Right ventricle myocardium inferior (tissue), 1 donor: ENCODE measurements around the gene TIAL1. TPM values are rescaled to one million over a fixed set of nuclear protein-coding genes. Genes with fewer than 3 reads are reported as not detected.
"Not testable (repeated sequence)": the region's sequence is repeated elsewhere in the genome, so short reads cannot be mapped to it uniquely, and the experiment has no call there.

Source experiments
- ATAC-seq: fragments of 200-7000 bp; cut with Tn5 transposase; one replicate; pipeline ENCODE4 v1.9.1; 2020; ENCODE audit warnings: mild to moderate bottlenecking, moderate library complexity
- DNase-seq: peaks from one replicate; pipeline ENCODE4 v3.0.0; 2021; ENCODE audit errors: missing footprints
- intact Hi-C: fragments of 100-400 bp; cut with DNase I; formaldehyde crosslinking; loops from one replicate; pipeline ENCODE4 v1.11.0; 2022
- total RNA-seq: library from RNA; stranded (reverse); fragmentation: NEBNext Ultra II Directional; extraction: Animal tissue kit (Norgen Biotek cat#: 25700); gene quantifications from one replicate; pipeline ENCODE4 v1.2.1, GENCODE V29; 2021
- donor health status: DM: no; HTN: yes; CAD: no; lungs with severe emphysema.

Gene TIAL1
- total RNA-seq, 1 donor from 2014 or later = 74.0 TPM

GRCh38 chr10:119562097-119562496 lies 34.7 kb downstream of the TIAL1 start:
- ATAC-seq = no peak
- intact Hi-C loops = no loop called here
- DNase-seq = no peak

- DNase-seq, intact Hi-C loops, ATAC-seq: not testable (repeated sequence)
Observed at GRCh38 chr10:119559511-119559910, 37.3 kb downstream of the TIAL1 start.

- DNase-seq, ATAC-seq, intact Hi-C loops: not testable (repeated sequence)
Observed at GRCh38 chr10:119556081-119556480, 40.7 kb downstream of the TIAL1 start.

- intact Hi-C loops = no loop called here
- ATAC-seq = no peak
- DNase-seq = no peak
Observed at GRCh38 chr10:119555178-119555784, 41.5 kb downstream of the TIAL1 start.

- ATAC-seq = no peak
- no peak for DNase-seq
- intact Hi-C loops = no loop called here
Observed at GRCh38 chr10:119550827-119551226, 45.9 kb downstream of the TIAL1 start.

GRCh38 chr10:119549247-119549999 lies 47.3 kb downstream of the TIAL1 start:
- ATAC-seq (no peak), DNase-seq (no peak)
- intact Hi-C loops = no loop called here

GRCh38 chr10:119546009-119546408 lies 50.8 kb downstream of the TIAL1 start:
- intact Hi-C loops = no loop called here
- no peak for DNase-seq
- ATAC-seq = no peak

GRCh38 chr10:119545310-119545709 lies 51.5 kb downstream of the TIAL1 start:
- no peak for ATAC-seq
- intact Hi-C loops = no loop called here

GRCh38 chr10:119543814-119544642 lies 52.7 kb downstream of the TIAL1 start:
- intact Hi-C loops = loop anchor here (2.0 kb wide), 1 partner anchor 337 kb away; the partner anchor contains the start of gene GRK5

More at GRCh38 chr10:119545310-119545709, 51.5 kb downstream of the TIAL1 start:
- DNase-seq = no peak

GRCh38 chr10:119542988-119543813 lies 53.6 kb downstream of the TIAL1 start:
- ATAC-seq (peak; percentile 72), DNase-seq (peak; percentile 85)
- intact Hi-C loops = loop anchor here (2.0 kb wide), 1 partner anchor 336 kb away; the partner anchor contains the start of gene GRK5

More at GRCh38 chr10:119543814-119544642, 52.7 kb downstream of the TIAL1 start:
- ATAC-seq = no peak
- DNase-seq = no peak

- intact Hi-C loops = loop anchor here (2.0 kb wide), 1 partner anchor 336 kb away; the partner anchor contains the start of gene GRK5
- peak; percentile 92 for DNase-seq
Observed at GRCh38 chr10:119542357-119542987, 54.3 kb downstream of the TIAL1 start, which contains the start of gene RGS10. Gene RGS10, minus strand, starts transcription at chr10:119542719. Its CDS starts 81 bp downstream, at chr10:119542638.

GRCh38 chr10:119541459-119542356 lies 55.1 kb downstream of the TIAL1 start:
- ATAC-seq = peak; percentile 3
- intact Hi-C loops = loop anchor here (2.0 kb wide), 1 partner anchor 335 kb away; the partner anchor contains the start of gene GRK5
- DNase-seq = no peak

More at GRCh38 chr10:119542357-119542987, 54.3 kb downstream of the TIAL1 start, which contains the start of gene RGS10:
- peak; percentile 96 for ATAC-seq

- intact Hi-C loops = no loop called here
- no peak for ATAC-seq
- DNase-seq = no peak
Observed at GRCh38 chr10:119541046-119541445, 55.7 kb downstream of the TIAL1 start.

- intact Hi-C loops = no loop called here
- DNase-seq (no peak), ATAC-seq (no peak)
Observed at GRCh38 chr10:119540038-119540437, 56.7 kb downstream of the TIAL1 start.

GRCh38 chr10:119539359-119539825 lies 57.4 kb downstream of the TIAL1 start:
- no peak for ATAC-seq
- intact Hi-C loops = no loop called here

GRCh38 chr10:119538632-119539358 lies 58.0 kb downstream of the TIAL1 start:
- intact Hi-C loops = no loop called here
- no peak for DNase-seq
- no peak for ATAC-seq

More at GRCh38 chr10:119539359-119539825, 57.4 kb downstream of the TIAL1 start:
- DNase-seq = no peak
